Measurements from ENCODE around the gene LEFTY1.

LEFTY1 gene

GRCh38 chr1:225848030-225848955 is 40.7 kb downstream of the LEFTY1 start:
- Histone ChIP-seq H3K9me3 (ENCODE audit: insufficient read depth, low read depth, low read length) (no peaks in the 10 kb centered on the region), H3K4me2 (ENCODE audit: low read depth, low read length, poor library complexity, severe bottlenecking) (no peak overlapping the region), H3K9ac (ENCODE audit: low read depth, low read length, poor library complexity, severe bottlenecking) (no peak overlapping the region), H3F3A (ENCODE audit: low read depth) (no peaks in the 10 kb centered on the region), H3K4me1 (ENCODE audit: insufficient read depth, low read length, poor library complexity, severe bottlenecking) (peaks cover 3% of the 10 kb centered on the region), H3K9me2 (replicated peaks; ENCODE audit: low read depth, low read length) (no peaks in the 10 kb centered on the region), H3K79me2 (ENCODE audit: insufficient read depth, low read length) (no peaks in the 10 kb centered on the region), H3K27me3 (ENCODE audit: insufficient read depth, low read length, poor library complexity, severe bottlenecking) (no peaks in the 10 kb centered on the region), H4K20me1 (ENCODE audit: insufficient read depth, low read length, poor library complexity, severe bottlenecking) (no peaks in the 10 kb centered on the region), H3K36me3 (ENCODE audit: insufficient read depth, low read length) (peaks cover 26% of the 10 kb centered on the region; the same call in 1 of the 2 replicates), H3K4me3 (ENCODE audit: low read length, poor library complexity, severe bottlenecking) (no peak overlapping the region), H2AFZ (ENCODE audit: low read length) (no peak overlapping the region)
- TF ChIP-seq CTCF (conservative IDR thresholded peaks at IDR 0.05; ENCODE audit: low read length) (no peak), EZH2phosphoT487 (IDR thresholded peaks at IDR 0.05; ENCODE audit: borderline replicate concordance) (no peak)

- Histone ChIP-seq H3K79me2 (ENCODE audit: insufficient read depth, low read length) (no peaks in the 10 kb centered on the region), H3K4me3 (ENCODE audit: low read length, poor library complexity, severe bottlenecking) (no peak overlapping the region), H3F3A (ENCODE audit: low read depth) (no peaks in the 10 kb centered on the region), H3K9ac (ENCODE audit: low read depth, low read length, poor library complexity, severe bottlenecking) (no peak overlapping the region), H4K20me1 (ENCODE audit: insufficient read depth, low read length, poor library complexity, severe bottlenecking) (no peaks in the 10 kb centered on the region), H3K9me2 (replicated peaks; ENCODE audit: low read depth, low read length) (no peaks in the 10 kb centered on the region), H3K4me2 (ENCODE audit: low read depth, low read length, poor library complexity, severe bottlenecking) (no peak overlapping the region), H3K9me3 (ENCODE audit: insufficient read depth, low read depth, low read length) (no peaks in the 10 kb centered on the region), H2AFZ (ENCODE audit: low read length) (no peak overlapping the region), H3K36me3 (ENCODE audit: insufficient read depth, low read length) (peaks cover 19% of the 10 kb centered on the region; the same call in 1 of the 2 replicates), H3K4me1 (ENCODE audit: insufficient read depth, low read length, poor library complexity, severe bottlenecking) (peaks cover 3% of the 10 kb centered on the region), H3K27me3 (ENCODE audit: insufficient read depth, low read length, poor library complexity, severe bottlenecking) (no peaks in the 10 kb centered on the region)
- TF ChIP-seq CTCF (conservative IDR thresholded peaks at IDR 0.05; ENCODE audit: low read length) (no peak), EZH2phosphoT487 (IDR thresholded peaks at IDR 0.05; ENCODE audit: borderline replicate concordance) (no peak)
Measured at GRCh38 chr1:225847610-225848009, 41.3 kb downstream of the LEFTY1 start.

- Histone ChIP-seq H3K9me3 (ENCODE audit: insufficient read depth, low read depth, low read length) (no peaks in the 10 kb centered on the region), H3K4me1 (ENCODE audit: insufficient read depth, low read length, poor library complexity, severe bottlenecking) (peaks cover 3% of the 10 kb centered on the region), H3F3A (ENCODE audit: low read depth) (no peaks in the 10 kb centered on the region), H2AFZ (ENCODE audit: low read length) (no peak overlapping the region), H3K9ac (ENCODE audit: low read depth, low read length, poor library complexity, severe bottlenecking) (no peak overlapping the region), H3K4me3 (ENCODE audit: low read length, poor library complexity, severe bottlenecking) (no peak overlapping the region), H3K36me3 (ENCODE audit: insufficient read depth, low read length) (peaks cover 16% of the 10 kb centered on the region; the same call in 1 of the 2 replicates), H3K4me2 (ENCODE audit: low read depth, low read length, poor library complexity, severe bottlenecking) (no peak overlapping the region), H3K27me3 (ENCODE audit: insufficient read depth, low read length, poor library complexity, severe bottlenecking) (no peaks in the 10 kb centered on the region), H3K9me2 (replicated peaks; ENCODE audit: low read depth, low read length) (no peaks in the 10 kb centered on the region), H3K79me2 (ENCODE audit: insufficient read depth, low read length) (no peaks in the 10 kb centered on the region), H4K20me1 (ENCODE audit: insufficient read depth, low read length, poor library complexity, severe bottlenecking) (no peaks in the 10 kb centered on the region)
- TF ChIP-seq EZH2phosphoT487 (IDR thresholded peaks at IDR 0.05; ENCODE audit: borderline replicate concordance) (no peak), CTCF (conservative IDR thresholded peaks at IDR 0.05; ENCODE audit: low read length) (no peak)
Measured at GRCh38 chr1:225846331-225847310, 42.3 kb downstream of the LEFTY1 start.

All from Loucy (cell line).